Fibroblast of lung (primary cell): ENCODE results near the gene PROK1. TPM values are rescaled to one million over a fixed set of nuclear protein-coding genes. Genes with fewer than 3 reads are reported as not detected.

Experiments used
- DNase-seq, 2 donors: peaks; one replicate each; pipeline versions ENCODE4 v3.0.0 to v3.0.0-alpha.2; 2010; ENCODE audit warnings: low read depth in 2 of 2
- H2AFZ ChIP-seq: 2 replicates; pipeline ENCODE4 v1.5.1; 2012; ENCODE audit warnings: low read length, control low read depth, inconsistent platforms
- H3K27ac ChIP-seq: 2 replicates; pipeline ENCODE4 v1.5.1; 2011; ENCODE audit warnings: low read length, control low read depth; ENCODE audit not compliant: insufficient read depth
- H3K27me3 ChIP-seq: 2 replicates; pipeline ENCODE4 v1.5.1; 2011; ENCODE audit warnings: mild to moderate bottlenecking, low read length; ENCODE audit not compliant: control insufficient read depth, insufficient read depth
- H3K36me3 ChIP-seq: 2 replicates; pipeline ENCODE4 v1.5.1; 2011; ENCODE audit warnings: low read length; ENCODE audit not compliant: control insufficient read depth, insufficient read depth
- H3K4me1 ChIP-seq: 2 replicates; pipeline ENCODE4 v1.5.1; 2011; ENCODE audit warnings: low read length; ENCODE audit not compliant: control insufficient read depth, insufficient read depth; ENCODE audit errors: extremely low read depth
- H3K4me2 ChIP-seq: 2 replicates; pipeline ENCODE4 v1.5.1; 2011; ENCODE audit warnings: low read length, control low read depth; ENCODE audit not compliant: insufficient read depth; ENCODE audit errors: extremely low read depth
- H3K4me3 ChIP-seq, 4 experiments: fragments of 200-600 bp in 1 of 4; sonication (generic) in 1 of 4; replicated peaks in 1 of 4; 2 replicates each; pipeline ENCODE4 v1.5.1; 2011 to 2016; ENCODE audit warnings: low read length in 4 of 4, low read depth in 3 of 4, mild to moderate bottlenecking in 3 of 4, control low read depth in 2 of 4, inconsistent platforms in 1 of 4, mixed read lengths in 1 of 4; ENCODE audit not compliant: insufficient read depth in 1 of 4; ENCODE audit errors: control extremely low read depth in 1 of 4
- H3K79me2 ChIP-seq: 2 replicates; pipeline ENCODE4 v1.5.1; 2012; ENCODE audit warnings: mild to moderate bottlenecking, low read length, inconsistent platforms; ENCODE audit not compliant: control insufficient read depth, insufficient read depth
- H3K9ac ChIP-seq: 2 replicates; pipeline ENCODE4 v1.5.1; 2011; ENCODE audit warnings: mild to moderate bottlenecking, low read length, control low read depth; ENCODE audit not compliant: insufficient read depth
- H3K9me3 ChIP-seq: 2 replicates; pipeline ENCODE4 v1.5.1; 2012; ENCODE audit warnings: low read depth, low read length; ENCODE audit not compliant: control insufficient read depth, insufficient read depth
- H4K20me1 ChIP-seq: 2 replicates; pipeline ENCODE4 v1.5.1; 2011; ENCODE audit warnings: low read length; ENCODE audit not compliant: control insufficient read depth, insufficient read depth; ENCODE audit errors: extremely low read depth
- EZH2 ChIP-seq: IDR thresholded peaks from 2 replicates; pipeline ENCODE4 v1.5.1; 2012; ENCODE audit warnings: low read length, control low read depth, mild to moderate bottlenecking; ENCODE audit errors: missing control alignments
- polyA plus RNA-seq, 2 donors: library from polyadenylated mRNA; depleted of rRNA in 1 of 2; stranded (reverse) in 1 of 2; unstranded in 1 of 2; fragments of >200 nt; gene quantifications; 2 replicates each; pipeline ENCODE4 v1.2.1, GENCODE V29; 2011 to 2012; ENCODE audit warnings: missing spikeins in 1 of 2
- total RNA-seq: library from RNA; depleted of rRNA; stranded (reverse); fragments of >200 nt; gene quantifications from 2 replicates; pipeline ENCODE4 v1.2.1, GENCODE V29; 2014
- TF ChIP-seq, protein P1 (sequence below), 2 donors: IDR thresholded peaks in 1 of 2; conservative IDR thresholded peaks in 1 of 2; 1 replicate in 1 of 2; 2 replicates in 1 of 2; pipeline ENCODE4 v1.5.1; 2011 to 2012; ENCODE audit warnings: low read length in 2 of 2, control low read depth in 1 of 2, inconsistent platforms in 1 of 2, low read depth in 1 of 2, mild to moderate bottlenecking in 1 of 2

The PROK1 gene
- total and polyA plus RNA-seq, 2 donors (not counting 1 experiment from before 2014, with no cell fraction given) = not detected

GRCh38 chr1:110482662-110483307 lies 31.8 kb downstream of the PROK1 start:
- TF ChIP-seq EZH2 = no peak
- TF ChIP-seq, protein P1, sequence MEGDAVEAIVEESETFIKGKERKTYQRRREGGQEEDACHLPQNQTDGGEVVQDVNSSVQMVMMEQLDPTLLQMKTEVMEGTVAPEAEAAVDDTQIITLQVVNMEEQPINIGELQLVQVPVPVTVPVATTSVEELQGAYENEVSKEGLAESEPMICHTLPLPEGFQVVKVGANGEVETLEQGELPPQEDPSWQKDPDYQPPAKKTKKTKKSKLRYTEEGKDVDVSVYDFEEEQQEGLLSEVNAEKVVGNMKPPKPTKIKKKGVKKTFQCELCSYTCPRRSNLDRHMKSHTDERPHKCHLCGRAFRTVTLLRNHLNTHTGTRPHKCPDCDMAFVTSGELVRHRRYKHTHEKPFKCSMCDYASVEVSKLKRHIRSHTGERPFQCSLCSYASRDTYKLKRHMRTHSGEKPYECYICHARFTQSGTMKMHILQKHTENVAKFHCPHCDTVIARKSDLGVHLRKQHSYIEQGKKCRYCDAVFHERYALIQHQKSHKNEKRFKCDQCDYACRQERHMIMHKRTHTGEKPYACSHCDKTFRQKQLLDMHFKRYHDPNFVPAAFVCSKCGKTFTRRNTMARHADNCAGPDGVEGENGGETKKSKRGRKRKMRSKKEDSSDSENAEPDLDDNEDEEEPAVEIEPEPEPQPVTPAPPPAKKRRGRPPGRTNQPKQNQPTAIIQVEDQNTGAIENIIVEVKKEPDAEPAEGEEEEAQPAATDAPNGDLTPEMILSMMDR (conservative IDR thresholded peaks at IDR 0.05 in 1 of 2, IDR thresholded peaks at IDR 0.05 in 1 of 2; ENCODE audit: low read depth in 1 of 2, low read length in 2 of 2) = no peak
- H3K79me2 ChIP-seq = no peaks in the 10 kb centered on the region
- DNase-seq = no peak
- H2AFZ ChIP-seq = no peak overlapping the region
- no peak overlapping the region for H3K4me3 ChIP-seq
- H3K27ac ChIP-seq = no peak overlapping the region
- H4K20me1 ChIP-seq = no peaks in the 10 kb centered on the region
- no peaks in the 10 kb centered on the region for H3K36me3 ChIP-seq
- no peak overlapping the region for H3K4me2 ChIP-seq
- no peaks in the 10 kb centered on the region for H3K4me1 ChIP-seq
- no peaks in the 10 kb centered on the region for H3K9me3 ChIP-seq
- peaks cover 13% of the 10 kb centered on the region for H3K27me3 ChIP-seq
- no peak overlapping the region for H3K9ac ChIP-seq

- H3K27me3 ChIP-seq = peaks cover 13% of the 10 kb centered on the region
- H2AFZ ChIP-seq = no peak overlapping the region
- DNase-seq = no peak
- no peak overlapping the region for H3K4me2 ChIP-seq
- H4K20me1 ChIP-seq = no peaks in the 10 kb centered on the region
- no peaks in the 10 kb centered on the region for H3K36me3 ChIP-seq
- no peaks in the 10 kb centered on the region for H3K79me2 ChIP-seq
- TF ChIP-seq, protein P1 (conservative IDR thresholded peaks at IDR 0.05 in 1 of 2, IDR thresholded peaks at IDR 0.05 in 1 of 2; ENCODE audit: low read depth in 1 of 2, low read length in 2 of 2) = no peak
- TF ChIP-seq EZH2 = no peak
- H3K27ac ChIP-seq = no peak overlapping the region
- H3K9ac ChIP-seq = no peak overlapping the region
- no peaks in the 10 kb centered on the region for H3K9me3 ChIP-seq
- H3K4me3 ChIP-seq = no peak overlapping the region
- H3K4me1 ChIP-seq = no peaks in the 10 kb centered on the region
Observed at GRCh38 chr1:110483308-110483685, 32.3 kb downstream of the PROK1 start.

GRCh38 chr1:110484801-110485200 lies 33.9 kb downstream of the PROK1 start:
- no peak overlapping the region for H2AFZ ChIP-seq
- no peaks in the 10 kb centered on the region for H3K36me3 ChIP-seq
- no peak overlapping the region for H3K4me3 ChIP-seq
- no peak for DNase-seq
- H3K4me2 ChIP-seq = no peak overlapping the region
- no peaks in the 10 kb centered on the region for H3K79me2 ChIP-seq
- no peak overlapping the region for H3K9ac ChIP-seq
- no peaks in the 10 kb centered on the region for H3K9me3 ChIP-seq
- H3K27ac ChIP-seq = no peak overlapping the region
- no peaks in the 10 kb centered on the region for H4K20me1 ChIP-seq
- no peaks in the 10 kb centered on the region for H3K4me1 ChIP-seq
- TF ChIP-seq EZH2 = no peak
- TF ChIP-seq, protein P1 (conservative IDR thresholded peaks at IDR 0.05 in 1 of 2, IDR thresholded peaks at IDR 0.05 in 1 of 2; ENCODE audit: low read depth in 1 of 2, low read length in 2 of 2) = no peak
- H3K27me3 ChIP-seq = peaks cover 13% of the 10 kb centered on the region
